ENCODE measurements around the gene PSKH1. TPM values are rescaled to one million over a fixed set of nuclear protein-coding genes. Genes with fewer than 3 reads are reported as not detected.

Gene PSKH1
- total RNA-seq, 1 experiment from 2014 or later, result 24.2 TPM

GRCh38 chr16:67858500-67858899 is 34.6 kb upstream of the PSKH1 start:
- peaks cover 6% of the 10 kb centered on the region for H3K36me3 ChIP-seq (ENCODE audit: insufficient read depth, low read length, poor library complexity, severe bottlenecking)
- no TSS peak for BruUV-seq (replicated peaks)
- intact Hi-C loops (cut with micrococcal nuclease; ENCODE audit: unreplicated experiment), result no loop called here
- ChIA-PET CTCF (no interaction called here), POLR2A (ENCODE audit: low non-redundant PET) (no interaction called here)
- no peaks in the 10 kb centered on the region for H3K4me1 ChIP-seq (ENCODE audit: insufficient read depth, low read length, poor library complexity, severe bottlenecking)
- H3K27me3 ChIP-seq (replicated peaks; ENCODE audit: insufficient read depth, low read depth, low read length, poor library complexity), result no peaks in the 10 kb centered on the region
- TF ChIP-seq EZH2 (IDR thresholded peaks at IDR 0.05; ENCODE audit: borderline replicate concordance, low read depth, low read length, poor library complexity, severe bottlenecking) (no peak), CTCF (conservative IDR thresholded peaks at IDR 0.05; ENCODE audit: low read depth, low read length) (no peak)
- H3K9me3 ChIP-seq (ENCODE audit: low read depth, low read length, poor library complexity, severe bottlenecking), result no peaks in the 10 kb centered on the region
- no peak overlapping the region for H3K27ac ChIP-seq (ENCODE audit: low read depth, low read length, poor library complexity, severe bottlenecking)
- H3K4me3 ChIP-seq (ENCODE audit: low read depth, low read length, poor library complexity, severe bottlenecking), result no peak overlapping the region
- DNase-seq (ENCODE audit: low spot score), result no peak

GRCh38 chr16:67860589-67861398 is 32.3 kb upstream of the PSKH1 start:
- DNase-seq (ENCODE audit: low spot score), result no peak
- no peak overlapping the region for H3K4me3 ChIP-seq (ENCODE audit: low read depth, low read length, poor library complexity, severe bottlenecking)
- H3K27ac ChIP-seq (ENCODE audit: low read depth, low read length, poor library complexity, severe bottlenecking), result no peak overlapping the region
- no peaks in the 10 kb centered on the region for H3K4me1 ChIP-seq (ENCODE audit: insufficient read depth, low read length, poor library complexity, severe bottlenecking)
- H3K36me3 ChIP-seq (ENCODE audit: insufficient read depth, low read length, poor library complexity, severe bottlenecking), result peaks cover 18% of the 10 kb centered on the region
- TF ChIP-seq EZH2 (IDR thresholded peaks at IDR 0.05; ENCODE audit: borderline replicate concordance, low read depth, low read length, poor library complexity, severe bottlenecking) (no peak), CTCF (conservative IDR thresholded peaks at IDR 0.05; ENCODE audit: low read depth, low read length) (no peak)
- no peaks in the 10 kb centered on the region for H3K9me3 ChIP-seq (ENCODE audit: low read depth, low read length, poor library complexity, severe bottlenecking)
- intact Hi-C loops (cut with micrococcal nuclease; ENCODE audit: unreplicated experiment), result no loop called here
- ChIA-PET CTCF (no interaction called here), POLR2A (ENCODE audit: low non-redundant PET) (no interaction called here)
- BruUV-seq (replicated peaks), result no TSS peak
- H3K27me3 ChIP-seq (replicated peaks; ENCODE audit: insufficient read depth, low read depth, low read length, poor library complexity), result no peaks in the 10 kb centered on the region

DNA sequence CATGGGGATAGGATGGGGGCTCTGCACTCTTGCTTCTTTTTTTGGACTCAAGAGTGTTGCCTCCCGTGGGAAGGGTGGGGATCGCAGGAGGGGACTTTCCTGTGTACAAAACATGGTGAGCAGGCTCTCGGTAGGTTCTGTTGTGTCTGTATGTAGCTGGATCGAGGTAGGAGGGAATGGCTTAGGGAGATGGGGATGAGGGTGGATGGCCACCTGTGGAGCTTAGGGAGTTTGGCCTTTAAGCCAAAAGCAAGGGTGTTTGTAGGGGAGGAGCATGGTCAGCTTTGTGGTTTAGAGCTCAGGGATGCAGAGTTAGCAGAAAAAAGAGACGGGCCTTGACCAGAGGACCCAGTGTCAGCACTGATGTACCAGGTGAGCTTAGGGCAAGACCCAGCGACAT is 31.2 kb upstream of the PSKH1 start:
- TF ChIP-seq EZH2 (IDR thresholded peaks at IDR 0.05; ENCODE audit: borderline replicate concordance, low read depth, low read length, poor library complexity, severe bottlenecking) (no peak), CTCF (conservative IDR thresholded peaks at IDR 0.05; ENCODE audit: low read depth, low read length) (no peak)
- H3K9me3 ChIP-seq (ENCODE audit: low read depth, low read length, poor library complexity, severe bottlenecking), result no peaks in the 10 kb centered on the region
- POLR2A ChIA-PET (ENCODE audit: low non-redundant PET), result no interaction called here
- DNase-seq (ENCODE audit: low spot score), result no peak
- no TSS peak for BruUV-seq (replicated peaks)
- no peak overlapping the region for H3K27ac ChIP-seq (ENCODE audit: low read depth, low read length, poor library complexity, severe bottlenecking)
- H3K4me1 ChIP-seq (ENCODE audit: insufficient read depth, low read length, poor library complexity, severe bottlenecking), result no peaks in the 10 kb centered on the region
- intact Hi-C loops (cut with micrococcal nuclease; ENCODE audit: unreplicated experiment), result no loop called here
- H3K36me3 ChIP-seq (ENCODE audit: insufficient read depth, low read length, poor library complexity, severe bottlenecking), result peaks cover 25% of the 10 kb centered on the region
- H3K27me3 ChIP-seq (replicated peaks; ENCODE audit: insufficient read depth, low read depth, low read length, poor library complexity), result no peaks in the 10 kb centered on the region
- no peak overlapping the region for H3K4me3 ChIP-seq (ENCODE audit: low read depth, low read length, poor library complexity, severe bottlenecking)
- CTCF ChIA-PET, result no interaction called here

Data from A673 (cell line).